ENCODE data around the gene RNU6-8.

RNU6-8 gene

GRCh38 chr14:32203928-32204357 lies 874 bp upstream of the RNU6-8 start:
- DNase-seq (ENCODE audit: low spot score): no peak

DNA sequence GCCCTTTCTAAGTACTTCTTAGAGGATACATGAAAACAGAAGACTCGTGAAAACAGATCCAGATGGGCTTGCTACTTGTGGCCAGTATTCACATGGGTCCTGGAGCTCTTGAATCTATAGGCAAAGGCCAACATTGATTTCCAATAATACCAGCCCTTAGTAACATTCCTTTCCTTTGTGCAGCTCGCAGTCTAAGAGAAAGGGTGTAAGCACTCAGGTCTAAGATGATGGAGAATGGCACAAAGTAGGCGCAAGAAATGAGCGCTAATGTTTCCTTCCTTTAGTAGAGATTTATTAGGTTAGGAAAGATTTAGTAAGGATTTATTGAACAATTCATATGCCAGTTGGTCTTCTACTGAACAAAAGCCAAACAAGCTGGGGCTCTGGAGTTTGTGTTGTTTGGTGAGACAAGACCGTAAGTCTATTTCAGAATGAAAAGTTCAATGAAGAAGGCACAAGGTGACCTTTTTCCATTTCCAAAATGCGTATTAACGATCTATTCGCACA lies 525 bp downstream of the RNU6-8 start:
- DNase-seq (ENCODE audit: low spot score): no peak

DNA sequence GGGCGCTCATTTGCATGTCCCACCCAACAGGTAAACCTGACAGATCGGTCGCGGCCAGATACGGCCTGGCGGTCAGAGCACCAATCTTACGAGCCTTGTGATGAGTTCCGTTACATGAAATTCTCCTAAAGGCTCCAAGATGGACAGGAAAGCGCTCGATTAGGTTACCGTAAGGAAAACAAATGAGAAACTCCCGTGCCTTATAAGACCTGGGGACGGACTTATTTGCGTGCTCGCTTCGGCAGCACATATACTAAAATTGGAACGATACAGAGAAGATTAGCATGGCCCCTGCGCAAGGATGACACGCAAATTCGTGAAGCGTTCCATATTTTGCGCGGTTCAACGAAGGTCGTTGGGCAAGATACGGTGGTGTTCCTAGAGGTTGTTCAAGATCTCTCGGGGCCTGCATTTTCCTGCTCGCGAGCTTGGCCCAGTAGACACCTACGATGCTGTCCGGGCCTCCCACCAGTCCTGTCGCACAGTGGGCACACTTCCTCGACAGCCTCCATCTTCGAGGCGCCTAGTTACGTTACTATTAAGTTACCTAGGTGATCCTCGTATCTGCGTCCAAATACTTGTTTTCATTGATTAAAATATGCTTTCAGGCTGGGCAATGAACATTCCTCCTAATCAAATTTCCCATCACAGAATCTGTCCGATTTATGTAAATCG lies 1.1 kb downstream of the RNU6-8 start, which contains the start of gene RNU6-7:
Gene RNU6-7 (plus strand): TSS at position 230 of the 675 bp plus-strand sequence.
- DNase-seq (ENCODE audit: low spot score): no peak

DNA sequence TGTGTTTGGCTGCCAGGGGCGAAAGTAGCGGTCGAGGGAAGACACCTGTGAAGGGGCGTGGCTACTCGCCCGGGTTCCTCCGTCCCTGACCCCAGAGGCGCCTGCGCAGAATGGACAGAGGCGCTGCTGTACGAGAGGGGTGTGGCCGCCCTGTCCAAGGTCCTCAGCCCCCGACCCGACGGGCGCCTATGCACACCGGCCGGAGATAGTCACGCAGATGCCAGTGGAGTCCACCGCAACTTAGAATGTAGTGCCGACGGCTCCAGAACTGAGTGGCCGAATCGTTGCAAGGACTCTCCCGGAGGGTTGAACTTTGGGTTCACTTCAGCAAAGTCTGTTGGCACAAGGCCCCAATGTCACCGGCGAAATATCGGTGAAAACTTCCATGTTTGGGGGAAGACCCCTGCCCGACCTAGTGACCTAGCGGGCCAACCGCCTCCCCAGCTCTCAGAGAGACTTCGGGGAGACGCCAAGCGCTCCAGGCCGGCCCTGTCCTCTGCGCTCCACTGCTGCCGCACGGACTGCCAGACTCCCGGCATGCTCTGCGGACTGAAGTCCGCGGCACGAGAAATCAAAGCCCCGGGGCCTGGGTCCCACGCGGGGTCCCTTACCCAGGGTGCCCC lies 1.8 kb downstream of the RNU6-8 start:
- peak; percentile 23 for DNase-seq (ENCODE audit: low spot score)

DNA sequence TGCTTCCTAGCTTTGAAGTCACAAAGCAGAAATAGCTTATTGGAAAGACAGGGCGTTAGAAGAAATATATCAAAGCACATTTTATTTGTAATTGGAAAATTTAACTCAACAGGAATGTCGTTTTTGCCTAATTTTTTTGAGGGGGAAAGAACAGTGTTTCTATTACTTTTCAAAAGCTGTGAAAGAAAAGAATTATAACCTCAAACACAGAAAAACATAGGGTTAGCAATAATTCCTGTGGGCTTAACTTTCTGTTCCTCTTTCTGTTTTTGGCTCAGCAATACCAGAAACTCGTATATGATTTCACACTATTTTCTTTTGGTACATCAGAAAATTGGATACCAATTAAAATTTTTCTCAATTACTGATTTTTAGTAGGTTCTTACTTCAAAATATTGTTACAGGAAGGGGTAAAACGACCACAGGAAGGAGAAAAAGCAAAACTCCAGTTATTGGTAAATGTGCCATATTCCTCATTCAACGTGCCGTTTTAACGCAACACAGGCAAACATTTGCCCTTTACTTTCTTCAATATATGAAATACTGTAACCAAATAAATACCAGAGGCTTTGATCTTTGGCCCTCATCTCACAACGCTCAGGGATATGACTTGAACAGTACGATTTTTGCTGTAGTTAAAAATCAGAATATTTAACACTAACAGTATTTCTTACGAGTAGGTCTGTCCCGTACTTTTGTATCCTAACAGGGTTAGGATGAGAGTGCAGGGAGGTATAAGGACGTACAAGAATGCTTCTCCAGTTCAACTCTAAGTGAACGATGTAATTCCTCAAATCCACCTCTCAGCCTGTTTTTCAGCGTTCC lies 2.5 kb downstream of the RNU6-8 start:
- DNase-seq (ENCODE audit: low spot score): no peak

DNA sequence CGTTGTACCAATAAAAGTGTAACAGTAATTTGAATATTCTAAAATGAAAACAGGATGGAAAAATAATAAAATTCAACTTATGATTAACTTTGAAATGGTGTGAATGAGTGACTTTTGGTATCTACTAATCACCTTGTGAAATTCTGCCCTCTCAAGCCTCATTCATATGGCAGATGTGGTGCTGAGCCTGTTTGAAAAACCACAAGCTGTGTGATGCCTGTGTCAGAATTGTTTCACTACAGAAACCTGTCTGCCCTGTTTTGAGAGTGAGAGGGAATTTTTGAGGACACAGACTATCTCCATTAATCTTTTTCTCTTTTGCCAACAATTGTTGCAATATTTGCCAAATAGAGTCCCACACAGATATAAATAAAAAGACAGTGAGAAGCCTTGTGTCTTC lies 5.2 kb downstream of the RNU6-8 start:
- no peak for DNase-seq (ENCODE audit: low spot score)

DNA sequence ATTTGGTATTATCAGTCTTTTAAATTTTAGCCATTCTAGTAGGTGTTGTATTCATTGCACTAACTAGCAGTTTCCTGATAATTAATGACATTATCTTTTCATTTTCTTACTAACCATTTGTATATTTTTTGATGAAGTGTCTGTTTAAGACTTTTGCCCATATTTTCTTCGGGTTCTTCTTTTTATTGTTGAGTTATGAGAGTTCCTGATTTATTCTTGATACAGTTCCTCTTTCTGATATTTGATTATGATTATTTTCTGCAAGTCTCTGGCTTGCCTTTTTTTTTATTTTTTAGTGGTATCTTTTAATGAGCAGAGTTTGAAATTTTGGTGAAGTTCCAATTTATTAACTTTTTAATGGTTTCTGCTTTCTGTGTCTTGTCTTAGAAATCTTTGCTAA lies 7.4 kb downstream of the RNU6-8 start:
- no peak for DNase-seq (ENCODE audit: low spot score)

DNA sequence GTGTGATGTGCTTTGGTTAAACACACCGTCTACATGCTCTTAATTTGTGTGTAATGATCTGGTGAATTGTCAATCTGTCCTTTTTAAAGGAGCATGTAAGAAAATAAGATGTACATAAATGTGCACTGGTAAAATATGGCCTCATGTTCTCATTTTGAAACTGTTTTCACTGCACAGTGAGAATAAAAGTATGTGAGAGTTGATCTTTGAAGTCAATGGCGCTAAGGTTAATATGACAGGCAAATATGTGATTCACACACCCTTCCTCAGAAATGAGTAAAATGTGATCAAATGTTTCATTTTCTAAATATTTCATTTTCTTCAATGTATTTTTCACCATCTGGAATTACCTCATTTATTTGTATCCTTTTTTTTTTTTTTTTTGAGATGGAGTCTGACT lies 9.5 kb downstream of the RNU6-8 start:
- DNase-seq (ENCODE audit: low spot score): no peak

DNA sequence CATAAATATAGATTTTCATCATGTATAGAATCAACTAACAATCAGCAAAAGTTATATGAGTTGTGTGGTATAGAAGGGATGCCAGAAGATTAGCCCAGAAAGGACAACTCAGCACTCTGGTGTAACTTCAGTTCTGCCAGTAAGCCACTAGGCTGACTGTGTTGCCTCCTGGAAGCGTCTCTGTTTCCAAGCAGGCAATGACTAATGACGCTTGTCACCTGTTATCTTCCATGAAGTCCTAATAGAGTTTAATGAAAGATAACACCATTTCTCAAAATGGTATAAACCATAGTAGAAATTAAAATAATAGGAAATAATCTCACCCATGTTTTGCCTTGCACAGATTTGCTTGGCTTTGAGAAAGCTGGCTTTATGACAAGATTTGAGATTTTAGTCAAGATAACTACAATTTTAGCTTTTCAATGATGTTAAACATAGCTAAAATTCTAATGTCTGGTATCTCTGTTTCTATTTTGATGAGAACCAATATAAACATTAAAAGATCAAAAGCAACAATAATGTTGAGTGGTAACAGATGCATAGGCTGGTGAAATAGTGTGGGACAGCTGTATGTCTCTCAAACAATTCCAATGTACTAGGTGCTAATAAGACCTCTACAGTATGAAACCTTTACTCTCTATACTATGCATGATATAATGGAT lies 10.2 kb downstream of the RNU6-8 start:
- DNase-seq (ENCODE audit: low spot score): no peak

DNA sequence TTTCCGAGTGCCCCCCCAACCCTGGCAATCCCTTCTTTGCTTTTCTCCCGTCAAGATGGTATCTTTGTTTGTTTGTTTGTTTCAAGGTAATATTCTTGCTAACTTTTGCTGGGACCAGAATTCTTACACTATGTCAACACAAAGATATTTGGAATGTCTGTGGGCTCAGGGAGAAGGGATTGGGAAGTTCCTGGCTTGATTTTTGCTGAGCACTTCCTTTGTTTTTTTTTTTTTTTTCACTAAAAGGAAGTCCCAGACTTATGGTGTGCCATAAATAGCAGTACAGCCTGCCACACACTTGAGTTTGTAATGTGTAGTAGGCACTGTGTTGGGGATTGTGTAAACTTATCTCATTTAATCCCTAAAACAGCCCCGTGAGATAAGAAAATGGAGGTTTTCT lies 12.4 kb downstream of the RNU6-8 start:
- peak; percentile 13 for DNase-seq (ENCODE audit: low spot score)

DNA sequence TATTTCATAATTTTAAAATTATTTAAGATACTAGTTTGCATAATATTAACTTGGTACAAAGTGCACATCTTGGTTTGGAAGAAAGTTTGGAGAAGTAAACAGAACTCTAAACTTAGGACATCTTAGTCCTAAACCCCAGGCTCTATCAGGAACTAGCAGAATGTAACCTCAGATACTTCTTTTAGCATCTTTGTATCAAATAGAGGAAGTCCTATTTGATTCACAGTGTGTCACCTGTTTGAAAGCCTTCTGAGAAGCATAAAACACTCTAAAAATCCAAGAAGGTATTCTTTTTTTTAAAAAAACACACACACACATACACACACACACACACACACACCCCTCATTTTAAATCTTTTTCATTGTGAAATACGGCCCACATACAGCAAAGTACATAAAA lies 13.3 kb downstream of the RNU6-8 start:
- DNase-seq (ENCODE audit: low spot score): no peak

- no peak for DNase-seq (ENCODE audit: low spot score)
Observed at GRCh38 chr14:32186248-32186647, 16.8 kb downstream of the RNU6-8 start.

DNA sequence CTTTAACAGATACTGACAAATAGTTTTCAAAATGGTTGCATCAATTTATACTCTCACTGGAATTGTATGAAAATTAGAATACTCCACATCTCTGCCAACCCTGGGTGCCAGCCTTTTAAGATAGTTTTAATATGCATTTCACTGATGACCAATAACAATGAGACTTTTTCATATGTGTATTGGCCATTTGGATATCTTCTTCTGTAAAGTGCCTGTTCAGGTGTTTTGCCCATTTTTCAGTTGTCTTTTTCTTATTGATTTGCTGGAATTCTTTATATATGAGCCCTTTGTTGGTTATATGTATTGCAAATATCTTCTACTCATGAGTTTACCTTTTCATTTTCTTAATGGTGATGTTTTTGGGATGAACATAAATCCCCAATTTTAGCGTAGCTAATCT lies 18.0 kb downstream of the RNU6-8 start:
- no peak for DNase-seq (ENCODE audit: low spot score)

DNA sequence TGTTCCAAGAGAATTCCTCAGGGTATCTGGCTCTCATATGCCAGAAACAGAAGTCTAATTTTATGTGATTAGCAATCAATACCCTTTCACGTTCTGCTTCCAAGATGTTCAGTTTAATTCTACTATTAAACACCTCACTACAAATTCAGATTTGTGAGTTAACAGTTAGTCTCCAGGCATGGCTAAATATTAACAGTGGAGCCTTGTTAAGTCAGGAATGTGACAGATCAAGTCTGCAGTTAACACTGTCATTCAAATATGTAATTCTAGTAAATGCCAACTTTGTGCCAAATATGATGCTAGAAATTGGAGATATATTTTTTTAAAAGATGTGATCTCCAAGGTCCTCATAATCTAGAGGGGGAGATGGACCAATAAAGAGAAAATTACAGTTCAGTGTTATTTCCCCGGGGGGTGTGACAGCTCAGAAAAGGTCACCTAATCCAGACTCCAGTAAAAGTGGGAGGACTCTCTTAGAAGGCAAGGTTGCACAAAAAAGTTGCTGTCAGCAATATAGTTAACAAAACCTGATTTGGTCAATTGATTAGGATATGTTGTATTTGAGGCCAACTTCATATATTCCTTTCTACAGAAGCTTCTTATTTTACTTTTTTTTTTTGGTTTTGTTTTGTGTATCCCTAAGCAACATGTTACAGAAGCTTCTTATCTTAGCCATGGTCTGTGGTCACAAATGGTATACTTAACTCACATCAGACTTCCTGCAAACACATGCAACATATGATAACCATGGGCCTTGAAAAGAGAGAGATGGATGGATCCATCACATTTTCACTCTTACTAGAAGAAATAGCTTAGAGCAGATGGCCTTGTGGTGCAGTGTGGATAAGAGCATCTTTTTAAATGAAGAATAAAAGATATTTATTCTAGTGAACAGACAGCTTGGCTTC lies 19.7 kb downstream of the RNU6-8 start:
- DNase-seq (ENCODE audit: low spot score): no peak

- no peak for DNase-seq (ENCODE audit: low spot score)
Observed at GRCh38 chr14:32171469-32171868, 31.6 kb downstream of the RNU6-8 start.

DNA sequence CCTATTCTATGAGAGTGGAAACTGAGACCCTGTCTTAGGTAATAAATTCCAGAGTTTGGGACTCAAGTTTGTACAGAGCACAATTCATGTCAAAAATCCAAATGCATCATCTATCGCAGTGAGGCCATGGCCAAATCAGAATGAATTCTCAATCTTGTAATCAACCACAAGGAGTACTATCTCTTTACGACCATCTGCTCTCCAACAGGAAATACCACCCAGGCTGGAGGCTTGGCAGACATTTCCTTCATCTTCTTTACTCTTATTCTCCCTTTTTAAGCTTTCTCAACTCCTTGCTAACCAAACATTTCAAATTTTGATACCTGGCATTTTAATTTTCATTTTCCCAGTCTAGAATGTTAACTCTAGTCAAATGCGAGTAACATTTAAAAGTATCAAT lies 33.9 kb downstream of the RNU6-8 start:
- DNase-seq (ENCODE audit: low spot score): no peak

DNA sequence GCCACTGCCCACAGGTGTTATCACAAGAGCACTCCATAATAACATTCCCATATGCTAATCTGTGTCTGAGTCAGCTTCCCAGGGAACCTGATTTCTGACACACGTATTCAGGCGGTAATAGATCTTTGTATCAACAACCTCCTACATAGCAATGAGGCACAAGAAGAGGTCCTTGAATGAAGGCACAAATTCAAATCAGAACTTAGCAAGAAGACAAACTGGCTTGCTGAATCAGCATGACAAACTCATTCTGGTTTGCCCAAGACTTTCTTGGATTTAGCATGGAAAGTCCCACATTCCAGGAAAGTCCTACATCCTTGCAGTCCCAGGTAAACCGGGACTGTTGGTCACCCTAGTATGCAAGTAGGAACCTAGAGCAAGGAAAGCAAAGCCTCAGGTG lies 35.2 kb downstream of the RNU6-8 start:
- DNase-seq (ENCODE audit: low spot score): no peak

DNA sequence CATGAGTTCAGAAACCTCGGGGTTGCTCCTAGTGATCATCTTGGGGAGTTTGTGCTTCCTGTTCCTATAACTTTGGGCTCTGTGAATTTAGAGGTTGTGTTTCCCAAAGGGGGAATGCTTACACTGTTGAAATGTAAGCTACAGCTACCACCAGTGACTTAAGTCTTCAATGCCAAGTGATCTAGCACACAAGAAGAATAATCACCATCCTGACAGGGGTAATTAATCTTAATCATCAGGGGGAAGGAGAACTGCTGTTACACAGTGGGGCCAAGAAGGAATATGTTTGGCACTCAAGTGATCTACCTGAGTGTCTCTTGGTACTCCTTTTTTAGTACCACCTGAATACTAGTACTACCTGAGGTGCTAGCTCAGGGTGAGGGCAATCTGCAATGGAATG lies 36.1 kb downstream of the RNU6-8 start:
- no peak for DNase-seq (ENCODE audit: low spot score)

DNA sequence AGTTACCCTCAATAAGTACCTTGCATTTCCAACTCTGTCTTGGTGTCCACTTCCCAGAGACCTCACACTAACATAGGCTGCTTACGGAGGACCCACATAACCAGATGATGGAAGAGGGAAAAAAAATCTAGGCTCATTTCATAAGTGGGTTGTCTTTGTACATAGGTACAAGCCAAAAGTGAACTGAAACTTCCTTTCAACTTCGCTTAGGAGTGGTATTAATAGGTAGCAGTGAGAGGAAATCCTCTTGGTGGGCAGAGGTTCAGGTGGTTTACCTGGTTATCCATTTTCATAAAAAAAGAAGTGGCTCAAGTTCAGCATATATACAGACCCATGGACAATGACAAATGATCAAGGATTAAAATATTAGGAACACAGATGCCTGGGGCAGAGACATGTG lies 37.0 kb downstream of the RNU6-8 start:
- no peak for DNase-seq (ENCODE audit: low spot score)
